HTR-8/SVneo (cell line): Measurements from ENCODE around the gene PRSS21.

ENCODE experiments used
- DNase-seq: peaks from one replicate; pipeline ENCODE4 v3.0.0; 2011; ENCODE audit warnings: low spot score, mixed read lengths; ENCODE audit not compliant: insufficient read length
- FAIRE-seq: peaks from 2 replicates; lab custom pipeline; 2011; peaks lifted over from hg19 to GRCh38; lab: Jason Lieb, UNC

PRSS21 gene

DNA sequence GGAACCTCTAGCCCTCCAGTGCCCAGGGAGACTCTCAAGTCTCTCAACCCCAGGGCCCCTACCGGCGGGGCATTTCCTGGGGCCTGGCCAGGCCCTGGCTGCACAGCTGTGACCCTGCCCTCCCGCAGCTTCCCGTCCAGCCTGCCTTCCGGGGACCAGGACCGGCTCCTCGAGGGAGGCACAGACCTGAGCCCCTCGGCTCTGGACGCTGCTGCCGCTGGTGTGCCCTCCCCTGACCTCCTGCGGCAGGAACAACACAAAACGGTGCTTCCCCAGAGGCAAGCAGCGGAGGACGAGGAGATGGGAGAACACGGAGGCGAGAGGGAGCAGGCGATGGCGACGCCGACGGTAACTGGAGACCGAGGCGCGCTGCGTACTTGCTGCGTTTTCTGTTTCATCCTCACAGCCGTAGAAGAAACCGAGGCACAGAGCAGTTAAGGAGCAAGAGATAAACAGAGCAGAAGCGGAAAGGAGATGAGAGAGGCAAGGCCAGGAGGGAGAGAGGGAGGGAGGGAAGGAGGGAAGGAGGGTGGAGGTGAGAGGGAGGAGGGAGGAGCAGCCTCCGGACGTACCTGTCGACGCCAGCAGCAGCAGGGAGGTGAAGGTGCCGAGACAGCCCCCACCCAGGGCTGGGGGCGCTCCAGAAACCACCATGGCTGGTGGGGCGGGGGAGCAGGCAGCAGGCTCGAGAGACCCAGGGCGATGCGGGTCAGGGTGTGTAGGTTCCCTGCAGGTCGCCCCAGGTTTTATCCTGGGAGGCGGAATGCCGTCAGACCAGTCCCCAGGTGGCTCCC is 40.6 kb downstream of the PRSS21 start, which contains the start of gene PRSS22:
PRSS22 (minus strand) TSS at position 720 of the 794 bp plus-strand sequence; CDS start at position 654, 66 bp downstream.
- no peak for FAIRE-seq
- DNase-seq, result no peak

DNA sequence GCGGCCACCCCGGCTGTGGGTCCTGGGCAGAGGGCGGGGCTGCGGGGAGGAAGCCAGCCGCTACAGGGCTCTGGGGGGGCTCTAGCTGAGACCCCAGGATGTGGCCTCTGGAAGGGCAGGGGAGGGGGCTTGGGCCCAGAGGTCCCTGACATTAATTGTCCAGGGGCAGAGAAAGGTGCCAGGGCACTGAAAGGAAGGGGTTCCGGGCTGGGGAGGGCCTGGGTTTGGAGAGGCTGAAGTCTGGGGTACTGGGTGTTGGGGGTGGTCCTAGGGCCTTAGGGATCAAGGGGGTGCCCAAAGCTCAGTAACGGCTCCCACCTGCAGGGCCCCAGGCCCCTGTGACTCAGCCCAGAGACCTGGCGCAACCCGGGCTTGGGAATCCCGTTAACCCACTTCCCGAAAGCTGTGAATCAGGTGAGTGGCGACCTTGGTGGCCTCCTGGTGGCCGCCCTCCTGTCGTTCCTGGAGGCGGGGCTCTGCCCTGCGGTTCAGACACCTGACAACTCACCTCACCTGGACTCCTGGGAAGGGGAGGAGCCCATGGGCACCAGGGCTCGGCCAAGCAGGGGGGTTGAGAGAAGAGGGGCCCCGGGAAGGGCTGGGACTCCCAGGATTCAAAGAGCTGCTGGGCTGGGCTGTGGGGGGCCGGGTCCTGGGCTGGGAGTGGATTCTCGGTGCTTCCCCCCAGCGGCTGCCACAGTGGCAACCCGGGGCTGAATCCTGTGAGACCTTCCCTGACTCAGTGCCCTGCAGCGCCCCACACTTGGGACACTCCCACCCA is 41.4 kb downstream of the PRSS21 start:
- no peak for FAIRE-seq
- no peak for DNase-seq

DNA sequence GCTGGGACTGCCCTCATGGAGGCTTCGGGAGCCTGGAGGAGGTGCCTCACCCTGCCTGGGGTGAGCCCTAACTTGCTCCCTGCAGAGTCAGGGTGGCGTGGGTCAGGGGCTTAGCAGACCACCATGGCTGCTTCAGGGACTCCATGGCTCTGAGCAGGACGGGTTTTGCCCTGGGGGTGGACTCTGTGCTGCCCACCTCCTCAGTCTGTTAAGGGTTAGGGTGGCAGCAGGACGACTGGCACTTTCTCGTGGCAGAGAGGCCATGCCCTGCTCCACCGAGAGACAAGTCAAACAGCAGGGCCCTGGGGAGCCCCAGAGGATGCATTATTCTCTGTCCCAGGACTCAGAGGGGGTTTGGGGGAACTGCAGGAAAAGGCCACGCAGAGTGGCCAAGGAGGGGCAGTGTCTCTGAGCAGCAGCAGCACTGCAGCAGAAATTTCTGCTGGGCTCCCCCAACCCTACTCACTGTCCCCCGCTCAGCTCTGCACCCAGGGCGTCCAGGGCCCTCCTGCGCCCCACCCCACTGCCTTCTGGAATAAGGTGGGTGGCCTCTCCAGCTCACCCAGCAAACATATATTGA is 42.7 kb downstream of the PRSS21 start:
- FAIRE-seq (no peak), DNase-seq (no peak)

- FAIRE-seq (no peak), DNase-seq (no peak)
Observed at GRCh38 chr16:2860826-2861567, 44.0 kb downstream of the PRSS21 start.

DNA sequence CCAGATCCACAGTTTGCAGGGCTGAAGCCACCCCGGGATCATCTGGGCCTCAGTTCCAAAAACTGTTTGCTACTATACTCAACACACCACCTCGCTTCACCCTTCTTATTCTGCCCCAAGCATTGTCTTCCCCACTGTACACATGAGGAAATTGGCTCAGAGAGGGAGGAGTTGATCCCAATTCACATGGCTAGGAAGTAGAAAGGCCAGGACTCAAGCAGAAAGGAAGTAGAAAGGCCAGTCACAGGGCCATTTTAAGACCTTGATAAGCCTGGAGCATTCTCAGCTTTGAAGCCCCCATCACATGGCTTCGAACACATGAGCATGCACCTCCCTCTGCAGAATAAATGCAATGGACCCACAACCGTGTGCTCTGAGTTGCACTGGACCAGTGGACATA is 48.6 kb downstream of the PRSS21 start:
- DNase-seq (no peak), FAIRE-seq (no peak)

DNA sequence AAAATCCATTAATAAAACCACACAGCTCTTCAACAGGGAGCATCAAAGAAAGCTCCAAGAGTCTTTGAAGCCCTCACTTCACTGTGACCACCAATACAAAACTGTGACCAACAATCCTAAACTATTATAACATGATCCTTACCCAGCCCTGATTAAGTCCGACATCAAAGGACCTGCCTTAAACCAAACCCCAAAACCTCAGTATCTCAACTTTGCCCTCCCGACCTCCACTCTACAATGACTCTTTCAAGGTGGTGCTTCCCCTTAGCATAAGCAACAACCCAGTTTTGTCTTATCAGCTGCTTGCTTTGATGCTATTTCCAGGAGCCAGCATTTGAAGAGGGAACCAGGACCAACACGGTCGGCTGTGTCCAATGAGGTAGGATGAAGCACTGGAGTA is 49.4 kb downstream of the PRSS21 start:
- DNase-seq (no peak), FAIRE-seq (no peak)

GRCh38 chr16:2867661-2867986 is 50.6 kb downstream of the PRSS21 start:
- FAIRE-seq, result no peak
- no peak for DNase-seq

DNA sequence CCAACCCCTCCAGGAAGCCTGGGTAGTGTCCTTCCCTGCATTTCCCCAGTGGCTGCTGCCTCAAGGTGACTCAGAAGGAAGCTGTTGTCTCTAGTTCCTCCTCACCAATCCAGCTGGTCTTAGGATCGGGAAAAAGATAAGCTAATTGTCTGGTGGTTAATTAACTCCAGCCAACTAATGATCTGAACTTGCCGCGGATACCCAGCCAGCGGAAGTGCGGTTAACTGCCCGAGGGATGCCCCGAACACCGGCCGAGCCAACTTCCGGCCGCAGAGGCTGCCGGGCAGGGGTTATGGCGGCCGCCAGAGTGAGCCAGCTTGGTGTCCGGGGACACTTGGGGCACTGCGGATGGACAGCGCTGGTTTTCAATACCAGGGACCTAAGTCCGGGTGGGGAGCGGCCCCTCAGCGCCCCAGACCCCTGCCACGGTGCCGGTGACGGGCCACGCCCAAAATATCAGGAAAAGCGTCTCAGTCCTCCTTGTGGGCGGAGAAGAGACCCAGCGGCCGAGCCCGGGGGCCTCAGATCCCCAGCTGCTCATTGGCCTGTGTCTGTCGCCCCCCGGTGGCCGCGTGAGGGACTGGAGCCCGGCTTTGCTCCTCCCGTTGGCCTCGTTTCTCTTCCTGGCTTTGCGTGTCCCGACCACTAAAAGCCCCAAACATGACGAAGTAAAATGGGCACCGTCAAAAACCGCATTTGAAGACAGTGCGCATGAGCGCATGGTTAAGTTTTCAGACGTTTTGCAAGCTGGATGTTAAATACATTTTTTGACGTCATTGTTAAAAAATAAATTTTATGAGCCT is 51.2 kb downstream of the PRSS21 start:
- FAIRE-seq, result peak; percentile 85

More for the DNA sequence above, 51.2 kb downstream of the PRSS21 start:
- DNase-seq, result peak; percentile 96
